ENCODE data around the gene ZIC5.

Gene ZIC5

DNA sequence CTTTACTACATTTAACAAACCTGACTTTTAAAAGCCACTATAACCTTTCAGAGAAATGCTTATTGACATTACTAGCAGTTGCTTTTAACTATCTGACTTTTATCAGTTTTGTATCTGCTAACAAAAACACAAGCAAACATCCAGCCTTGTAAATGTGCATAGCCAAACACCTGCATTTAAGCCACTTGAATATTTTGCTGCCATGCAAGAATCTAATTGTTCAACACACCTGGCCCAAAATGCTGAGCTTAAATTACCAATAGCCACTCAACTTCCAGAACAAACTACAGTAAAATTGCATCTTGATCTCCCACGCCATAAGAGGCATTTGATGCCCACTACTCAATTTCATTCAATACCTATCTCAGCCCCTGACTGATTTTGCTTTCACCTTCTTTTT, 9.3 kb downstream of the ZIC5 start:
- DNase-seq (ENCODE audit: low read depth): no peak
- TF ChIP-seq, protein P1, sequence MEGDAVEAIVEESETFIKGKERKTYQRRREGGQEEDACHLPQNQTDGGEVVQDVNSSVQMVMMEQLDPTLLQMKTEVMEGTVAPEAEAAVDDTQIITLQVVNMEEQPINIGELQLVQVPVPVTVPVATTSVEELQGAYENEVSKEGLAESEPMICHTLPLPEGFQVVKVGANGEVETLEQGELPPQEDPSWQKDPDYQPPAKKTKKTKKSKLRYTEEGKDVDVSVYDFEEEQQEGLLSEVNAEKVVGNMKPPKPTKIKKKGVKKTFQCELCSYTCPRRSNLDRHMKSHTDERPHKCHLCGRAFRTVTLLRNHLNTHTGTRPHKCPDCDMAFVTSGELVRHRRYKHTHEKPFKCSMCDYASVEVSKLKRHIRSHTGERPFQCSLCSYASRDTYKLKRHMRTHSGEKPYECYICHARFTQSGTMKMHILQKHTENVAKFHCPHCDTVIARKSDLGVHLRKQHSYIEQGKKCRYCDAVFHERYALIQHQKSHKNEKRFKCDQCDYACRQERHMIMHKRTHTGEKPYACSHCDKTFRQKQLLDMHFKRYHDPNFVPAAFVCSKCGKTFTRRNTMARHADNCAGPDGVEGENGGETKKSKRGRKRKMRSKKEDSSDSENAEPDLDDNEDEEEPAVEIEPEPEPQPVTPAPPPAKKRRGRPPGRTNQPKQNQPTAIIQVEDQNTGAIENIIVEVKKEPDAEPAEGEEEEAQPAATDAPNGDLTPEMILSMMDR (IDR thresholded peaks at IDR 0.05; ENCODE audit: insufficient read depth, low read depth, low read length, missing control alignments): no peak
- no peak overlapping the region for H3K4me3 ChIP-seq (ENCODE audit: low read depth, low read length)

DNA sequence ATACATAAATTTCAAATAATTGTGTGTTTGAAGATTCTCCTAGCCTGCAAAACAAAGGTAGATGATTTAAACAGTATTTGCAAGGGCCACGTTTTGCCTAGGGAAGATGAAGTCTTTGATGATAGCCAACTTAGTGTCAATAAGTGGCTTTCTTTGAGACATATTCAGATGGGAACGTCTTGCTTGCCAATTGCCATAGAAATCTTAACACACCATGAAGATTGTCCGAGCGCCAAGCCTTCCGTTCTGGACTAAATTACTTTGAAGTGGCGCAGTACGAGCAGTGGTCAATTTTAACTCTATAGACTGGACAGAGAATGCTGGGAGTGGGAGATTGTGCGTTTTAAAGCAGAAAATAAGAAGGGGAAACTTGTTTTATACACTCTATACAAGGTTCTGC, 9.9 kb downstream of the ZIC5 start:
- DNase-seq (ENCODE audit: low read depth): no peak
- no peak overlapping the region for H3K4me3 ChIP-seq (ENCODE audit: low read depth, low read length)
- TF ChIP-seq, protein P1 (IDR thresholded peaks at IDR 0.05; ENCODE audit: insufficient read depth, low read depth, low read length, missing control alignments): no peak

DNA sequence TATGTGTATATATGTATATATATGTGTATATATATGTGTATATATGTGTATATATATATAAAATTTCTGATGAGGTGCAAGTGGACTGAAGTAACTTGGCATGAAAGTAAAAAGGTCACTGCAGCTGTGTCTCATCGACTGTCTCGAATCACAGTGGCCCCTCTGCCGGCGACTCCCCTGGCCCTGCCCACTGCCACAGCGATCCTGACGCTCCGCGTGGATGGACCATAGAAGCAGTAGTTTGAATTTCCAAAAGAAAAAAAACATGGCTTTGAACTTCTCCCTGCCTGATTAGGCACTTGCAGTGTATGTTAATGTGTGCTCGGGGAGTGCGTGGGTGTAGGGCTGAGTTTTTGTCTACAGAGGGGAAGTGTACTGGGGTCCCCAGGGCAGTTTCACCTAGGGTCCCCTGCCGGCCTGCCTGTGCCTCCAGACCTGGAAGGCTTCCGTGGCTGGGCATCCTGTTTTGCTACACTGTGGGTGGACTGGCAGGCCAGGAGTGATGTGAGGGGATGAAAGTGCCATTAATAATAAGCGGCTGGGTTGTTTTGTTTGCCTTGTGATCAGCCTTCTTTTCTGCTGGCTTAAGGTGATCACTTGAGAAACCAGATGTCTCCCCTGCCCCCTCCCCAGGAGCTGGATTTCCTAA, 10.8 kb downstream of the ZIC5 start:
- H3K4me3 ChIP-seq (ENCODE audit: low read depth, low read length): no peak overlapping the region
- TF ChIP-seq, protein P1 (IDR thresholded peaks at IDR 0.05; ENCODE audit: insufficient read depth, low read depth, low read length, missing control alignments): no peak
- DNase-seq (ENCODE audit: low read depth): no peak

DNA sequence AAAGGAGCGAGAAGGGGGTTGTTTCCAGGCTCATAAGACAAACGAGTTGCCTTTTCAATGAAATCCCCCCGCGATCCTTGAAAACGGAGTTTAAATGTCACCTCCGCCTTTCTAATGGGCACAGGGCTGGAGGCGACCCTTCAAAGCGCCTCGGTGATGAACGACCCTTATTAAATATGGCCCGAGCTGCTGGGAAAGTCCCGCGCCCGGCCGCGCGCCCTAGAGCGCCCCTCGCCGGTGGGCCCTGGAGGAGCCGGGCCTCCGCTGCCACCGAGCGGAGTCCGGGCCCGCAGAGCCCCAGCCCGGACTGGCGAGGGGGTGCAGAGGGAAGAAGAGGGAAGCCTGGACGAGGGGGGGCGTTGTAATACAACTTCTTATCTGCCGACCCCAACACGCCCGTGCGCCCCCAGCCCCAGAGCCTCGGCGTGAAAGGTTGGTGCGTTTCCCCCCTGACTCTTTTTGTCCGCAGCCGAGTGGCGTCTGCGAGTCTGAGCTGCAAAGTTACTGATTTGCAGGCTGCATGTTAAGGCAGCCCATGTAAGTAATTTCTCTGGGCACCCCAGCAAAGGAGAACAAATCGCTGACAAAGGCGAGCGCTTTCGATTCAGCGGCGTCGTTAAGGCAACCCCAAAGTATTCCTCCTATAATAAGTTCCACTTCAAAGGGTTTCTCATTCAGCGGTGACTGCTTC, 11.9 kb downstream of the ZIC5 start:
- TF ChIP-seq, protein P1 (IDR thresholded peaks at IDR 0.05; ENCODE audit: insufficient read depth, low read depth, low read length, missing control alignments): no peak

DNA sequence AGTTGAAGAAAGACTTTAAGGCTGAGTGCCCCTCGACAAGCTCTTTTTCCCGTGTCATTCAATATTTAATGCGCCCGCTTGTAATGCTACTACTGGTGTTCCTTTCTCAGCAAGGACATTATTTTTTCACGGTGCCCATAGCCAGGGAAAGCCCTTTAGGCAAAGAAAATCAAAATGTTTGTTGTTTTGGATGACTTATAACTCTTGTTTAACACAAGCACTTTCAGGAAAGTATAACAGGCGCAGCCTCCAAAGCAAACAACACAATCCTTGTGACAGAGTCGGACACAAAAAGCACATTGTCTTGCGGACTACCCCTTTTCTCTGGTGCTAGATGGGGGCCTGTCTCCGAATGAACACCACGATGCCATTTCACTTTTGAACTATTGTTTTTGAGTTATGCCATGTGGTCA, 12.4 kb downstream of the ZIC5 start:
- TF ChIP-seq, protein P1 (IDR thresholded peaks at IDR 0.05; ENCODE audit: insufficient read depth, low read depth, low read length, missing control alignments): no peak
- no peak for DNase-seq (ENCODE audit: low read depth)
- no peak overlapping the region for H3K4me3 ChIP-seq (ENCODE audit: low read depth, low read length)

More for the DNA sequence above, 11.9 kb downstream of the ZIC5 start:
- H3K4me3 ChIP-seq (ENCODE audit: low read depth, low read length): no peak overlapping the region
- DNase-seq (ENCODE audit: low read depth): no peak

DNA sequence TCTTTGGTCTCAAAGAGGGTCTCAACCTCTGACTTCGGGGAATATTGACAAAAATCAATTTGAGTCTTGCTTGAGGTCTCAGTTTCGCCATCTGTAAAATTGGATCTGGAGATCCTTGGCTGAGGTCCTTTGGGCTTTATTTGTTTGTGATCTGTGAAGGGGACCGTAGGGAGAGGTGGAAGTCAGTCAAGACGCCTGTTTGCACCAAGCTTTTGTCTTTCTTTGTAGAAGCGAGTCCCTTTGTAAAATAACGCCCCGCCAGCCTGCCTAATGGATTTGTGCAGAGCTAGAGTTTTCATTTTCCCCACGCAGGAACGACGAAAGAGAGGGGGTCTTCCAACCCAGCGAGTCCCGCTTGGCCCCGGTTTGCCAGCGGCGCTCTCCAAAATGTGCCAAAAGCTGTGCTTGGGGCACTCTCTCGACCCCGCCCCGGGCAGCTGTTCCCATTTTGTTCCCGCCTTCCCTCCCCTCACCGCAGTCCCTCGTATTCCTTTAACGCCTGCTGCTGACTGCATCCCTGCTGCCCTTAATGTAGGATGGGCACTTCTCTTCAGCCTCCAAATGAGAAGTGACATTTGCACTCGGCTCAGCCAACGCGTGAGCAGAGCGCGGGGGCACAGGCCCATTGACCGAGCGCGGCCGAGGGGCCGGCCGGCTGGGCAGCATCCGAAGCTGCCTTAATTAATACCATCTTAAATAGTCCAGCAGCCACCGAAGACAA, 13.0 kb downstream of the ZIC5 start:
- TF ChIP-seq, protein P1 (IDR thresholded peaks at IDR 0.05; ENCODE audit: insufficient read depth, low read depth, low read length, missing control alignments): no peak
- H3K4me3 ChIP-seq (ENCODE audit: low read depth, low read length): no peak overlapping the region
- no peak for DNase-seq (ENCODE audit: low read depth)
